ENCODE results near the gene TRIM9.

Gene TRIM9

GRCh38 chr14:51028361-51028760 lies 66.5 kb downstream of the TRIM9 start:
- no peak overlapping the region for H3K4me3 ChIP-seq (ENCODE audit: low read depth, low read length)
- no peak for DNase-seq (ENCODE audit: low read depth)
- TF ChIP-seq CTCF (IDR thresholded peaks at IDR 0.05; ENCODE audit: control insufficient read depth, extremely low read depth, insufficient read depth): no peak

- no peak for DNase-seq (ENCODE audit: low read depth)
- no peak overlapping the region for H3K4me3 ChIP-seq (ENCODE audit: low read depth, low read length)
- TF ChIP-seq CTCF (IDR thresholded peaks at IDR 0.05; ENCODE audit: control insufficient read depth, extremely low read depth, insufficient read depth): no peak
Measured at GRCh38 chr14:51024377-51024776, 70.5 kb downstream of the TRIM9 start.

- DNase-seq (ENCODE audit: low read depth): no peak
- no peak for TF ChIP-seq CTCF (IDR thresholded peaks at IDR 0.05; ENCODE audit: control insufficient read depth, extremely low read depth, insufficient read depth)
- H3K4me3 ChIP-seq (ENCODE audit: low read depth, low read length): no peak overlapping the region
Measured at GRCh38 chr14:51023964-51024363, 70.9 kb downstream of the TRIM9 start.

- no peak overlapping the region for H3K4me3 ChIP-seq (ENCODE audit: low read depth, low read length)
- DNase-seq (ENCODE audit: low read depth): no peak
Measured at GRCh38 chr14:51022769-51023168, 72.1 kb downstream of the TRIM9 start.

GRCh38 chr14:51020024-51020710 lies 74.7 kb downstream of the TRIM9 start:
- H3K4me3 ChIP-seq (ENCODE audit: low read depth, low read length): no peak overlapping the region
- no peak for DNase-seq (ENCODE audit: low read depth)
- TF ChIP-seq CTCF (IDR thresholded peaks at IDR 0.05; ENCODE audit: control insufficient read depth, extremely low read depth, insufficient read depth): no peak

More at GRCh38 chr14:51022769-51023168, 72.1 kb downstream of the TRIM9 start:
- no peak for TF ChIP-seq CTCF (IDR thresholded peaks at IDR 0.05; ENCODE audit: control insufficient read depth, extremely low read depth, insufficient read depth)

- TF ChIP-seq CTCF (IDR thresholded peaks at IDR 0.05; ENCODE audit: control insufficient read depth, extremely low read depth, insufficient read depth): no peak
- no peak overlapping the region for H3K4me3 ChIP-seq (ENCODE audit: low read depth, low read length)
- DNase-seq (ENCODE audit: low read depth): no peak
Measured at GRCh38 chr14:51019089-51019488, 75.8 kb downstream of the TRIM9 start.

- H3K4me3 ChIP-seq (ENCODE audit: low read depth, low read length): no peak overlapping the region
- DNase-seq (ENCODE audit: low read depth): no peak
- TF ChIP-seq CTCF (IDR thresholded peaks at IDR 0.05; ENCODE audit: control insufficient read depth, extremely low read depth, insufficient read depth): no peak
Measured at GRCh38 chr14:51018521-51018920, 76.4 kb downstream of the TRIM9 start.

All from LNCaP clone FGC (cell line).